ENCODE data around the gene MRPL27. TPM values are rescaled to one million over a fixed set of nuclear protein-coding genes. Genes with fewer than 3 reads are reported as not detected.

Gene MRPL27
- total and polyA plus RNA-seq, 2 donors (not counting 1 experiment from before 2014, with no cell fraction given) = 32.5 to 40.2 TPM

DNA sequence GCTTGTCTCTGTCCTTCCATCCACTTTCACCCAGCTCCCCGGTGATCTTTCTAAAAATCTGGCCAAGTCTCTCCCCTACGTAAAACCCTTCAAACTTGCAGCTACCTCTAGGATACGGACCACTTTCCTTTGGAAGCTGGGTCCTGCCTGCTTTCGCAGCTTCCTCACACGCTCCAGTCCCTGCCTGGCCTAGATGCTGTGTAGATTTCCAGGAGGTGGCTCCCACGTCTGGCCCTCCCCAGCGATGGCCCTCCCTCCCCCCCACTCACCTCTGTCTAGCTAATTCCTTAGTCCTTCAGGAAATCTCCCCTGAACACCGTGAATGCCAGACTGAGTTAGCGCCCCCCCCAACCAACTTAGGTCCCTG is 24.9 kb upstream of the MRPL27 start:
- no peaks in the 10 kb centered on the region for H3K27me3 Mint-ChIP-seq
- H3K4me3 Mint-ChIP-seq = peak overlapping the region; percentile 89
- H3K9ac ChIP-seq (ENCODE audit: low read length) = peak overlapping the region; percentile 95
- CTCF ChIA-PET = interaction anchor here (0.6 to 4.1 kb wide), 30 partner anchors 9 to 311 kb away, joined by 3 to 45 read pairs (median 6); partner anchors contain the start of genes ACSF2, ANKRD40, CHAD and EME1
- H3K79me2 ChIP-seq (ENCODE audit: control insufficient read depth, insufficient read depth, low read length) = peaks cover 40% of the 10 kb centered on the region
- intact Hi-C loops (cut with micrococcal nuclease) = loop anchor here (1.0 to 5.0 kb wide), 7 partner anchors 23 to 1506 kb away; partner anchors contain the start of genes ACSF2, ATP5MC1, EME1 and MRPL27
- H3K4me1 Mint-ChIP-seq = peaks cover 31% of the 10 kb centered on the region
- peak overlapping the region in 4 of 5 experiments; percentile 87 to 95 (median 93) for H3K4me3 ChIP-seq (ENCODE audit: control extremely low read depth in 1 of 5, extremely low read depth in 1 of 5, insufficient read depth in 1 of 5, low read depth in 2 of 5, low read length in 4 of 5)
- ATAC-seq (ENCODE audit: low read depth) (no peak), DNase-seq (no peak)
- peaks cover 21 to 25% of the 10 kb centered on the region in 2 donors for H3K4me1 ChIP-seq (ENCODE audit: control insufficient read depth in 2 of 2, insufficient read depth in 2 of 2, low read length in 2 of 2)
- peak overlapping the region; percentile 91 for H3K27ac Mint-ChIP-seq
- peak overlapping the region in 1 of 2 donors; percentile 11 for H3K27ac ChIP-seq (ENCODE audit: low read length in 2 of 2)
- no peaks in the 10 kb centered on the region for H3K9me3 Mint-ChIP-seq (ENCODE audit: insufficient read depth)
- no peaks in the 10 kb centered on the region for H3K9me3 ChIP-seq (ENCODE audit: control extremely low read depth in 1 of 3, control insufficient read depth in 2 of 3, insufficient read depth in 1 of 3, low read length in 2 of 3)
- H2AFZ ChIP-seq (ENCODE audit: insufficient read depth, low read depth, low read length, poor library complexity, severe bottlenecking) = peak overlapping the region; percentile 82
- POLR2A ChIA-PET = interaction anchor here (0.6 to 2.7 kb wide), 10 partner anchors 16 to 468 kb away, joined by 3 to 21 read pairs (median 4); partner anchors contain the start of genes ACSF2, EME1, MRPL27 and RSAD1
- TF ChIP-seq EZH2 (IDR thresholded peaks at IDR 0.05; ENCODE audit: borderline replicate concordance, insufficient read depth, low read depth, low read length, poor library complexity, severe bottlenecking) = no peak
- TF ChIP-seq, protein P1, sequence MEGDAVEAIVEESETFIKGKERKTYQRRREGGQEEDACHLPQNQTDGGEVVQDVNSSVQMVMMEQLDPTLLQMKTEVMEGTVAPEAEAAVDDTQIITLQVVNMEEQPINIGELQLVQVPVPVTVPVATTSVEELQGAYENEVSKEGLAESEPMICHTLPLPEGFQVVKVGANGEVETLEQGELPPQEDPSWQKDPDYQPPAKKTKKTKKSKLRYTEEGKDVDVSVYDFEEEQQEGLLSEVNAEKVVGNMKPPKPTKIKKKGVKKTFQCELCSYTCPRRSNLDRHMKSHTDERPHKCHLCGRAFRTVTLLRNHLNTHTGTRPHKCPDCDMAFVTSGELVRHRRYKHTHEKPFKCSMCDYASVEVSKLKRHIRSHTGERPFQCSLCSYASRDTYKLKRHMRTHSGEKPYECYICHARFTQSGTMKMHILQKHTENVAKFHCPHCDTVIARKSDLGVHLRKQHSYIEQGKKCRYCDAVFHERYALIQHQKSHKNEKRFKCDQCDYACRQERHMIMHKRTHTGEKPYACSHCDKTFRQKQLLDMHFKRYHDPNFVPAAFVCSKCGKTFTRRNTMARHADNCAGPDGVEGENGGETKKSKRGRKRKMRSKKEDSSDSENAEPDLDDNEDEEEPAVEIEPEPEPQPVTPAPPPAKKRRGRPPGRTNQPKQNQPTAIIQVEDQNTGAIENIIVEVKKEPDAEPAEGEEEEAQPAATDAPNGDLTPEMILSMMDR (IDR thresholded peaks at IDR 0.05) = no peak
- no peaks in the 10 kb centered on the region for H3K27me3 ChIP-seq (replicated peaks in 1 of 4; ENCODE audit: control extremely low read depth in 1 of 4, control insufficient read depth in 3 of 4, insufficient read depth in 4 of 4, low read length in 3 of 4)
- H4K20me1 ChIP-seq (ENCODE audit: control insufficient read depth, insufficient read depth, low read length, poor library complexity, severe bottlenecking) = peaks cover 17% of the 10 kb centered on the region
- H3K36me3 ChIP-seq (replicated peaks in 1 of 2; ENCODE audit: control extremely low read depth in 1 of 2, control insufficient read depth in 1 of 2, extremely low read depth in 1 of 2, insufficient read depth in 2 of 2, low read length in 1 of 2) = peaks cover 9 to 21% of the 10 kb centered on the region in 2 experiments
- H3K4me2 ChIP-seq (replicated peaks; ENCODE audit: low read depth, low read length, poor library complexity, severe bottlenecking) = peak overlapping the region; percentile 87
- WGBS (ENCODE audit: insufficient coverage) = 71% methylated on average over 8 of the region's 9 CpGs

Measured in B cell (primary cell).